ENCODE measurements around the gene NEMF.
A peak's percentile ranks its signal among the peaks of the same experiment; 100 is the strongest.
"Not testable (repeated sequence)": the region's sequence is repeated elsewhere in the genome, so short reads cannot be mapped to it uniquely, and the experiment has no call there.

NEMF gene

GRCh38 chr14:49863487-49864281 lies 11.1 kb upstream of the NEMF start:
- Mint-ChIP-seq H3K9me3 (no peaks in the 10 kb centered on the region), H3K27me3 (peaks cover 2% of the 10 kb centered on the region), H3K27ac (no peak overlapping the region), H3K4me1 (peaks cover 37% of the 10 kb centered on the region), H3K4me3 (no peak overlapping the region), H3K36me3 (ENCODE audit: low read depth) (peaks cover 3% of the 10 kb centered on the region)
- DNase-seq: no peak
- ATAC-seq: peak; percentile 9

- ATAC-seq: peak; percentile 57
- peak; percentile 85 for DNase-seq
- Mint-ChIP-seq H3K27me3 (peaks cover 2% of the 10 kb centered on the region), H3K4me3 (no peak overlapping the region), H3K9me3 (no peaks in the 10 kb centered on the region), H3K27ac (no peak overlapping the region), H3K4me1 (peaks cover 39% of the 10 kb centered on the region), H3K36me3 (ENCODE audit: low read depth) (peaks cover 3% of the 10 kb centered on the region)
Observed at GRCh38 chr14:49862089-49862673, 9.6 kb upstream of the NEMF start.

- peaks cover 3% of the 10 kb centered on the region for H3K36me3 Mint-ChIP-seq (ENCODE audit: low read depth)
- no peak overlapping the region for H3K4me3 Mint-ChIP-seq
- ATAC-seq: peak; percentile 4
- H3K27me3 Mint-ChIP-seq: peaks cover 2% of the 10 kb centered on the region
- H3K4me1 Mint-ChIP-seq: peaks cover 39% of the 10 kb centered on the region
- no peak overlapping the region for H3K27ac Mint-ChIP-seq
- DNase-seq: peak; percentile 66
- no peaks in the 10 kb centered on the region for H3K9me3 Mint-ChIP-seq
Observed at GRCh38 chr14:49861699-49862088, 9.1 kb upstream of the NEMF start.

- Mint-ChIP-seq H3K9me3 (no peaks in the 10 kb centered on the region), H3K27ac (no peak overlapping the region)
- no peak for DNase-seq
Observed at GRCh38 chr14:49860988-49861698, 8.6 kb upstream of the NEMF start.

GRCh38 chr14:49858383-49858782 lies 5.8 kb upstream of the NEMF start:
- Mint-ChIP-seq H3K36me3 (ENCODE audit: low read depth) (peaks cover 3% of the 10 kb centered on the region), H3K27ac (no peak overlapping the region), H3K9me3 (no peaks in the 10 kb centered on the region), H3K4me1 (peaks cover 45% of the 10 kb centered on the region), H3K4me3 (no peak overlapping the region), H3K27me3 (peaks cover 2% of the 10 kb centered on the region)
- no peak for DNase-seq
- no peak for ATAC-seq

More at GRCh38 chr14:49860988-49861698, 8.6 kb upstream of the NEMF start:
- Mint-ChIP-seq H3K4me1 (peaks cover 39% of the 10 kb centered on the region), H3K27me3 (peaks cover 2% of the 10 kb centered on the region), H3K4me3 (no peak overlapping the region), H3K36me3 (ENCODE audit: low read depth) (peaks cover 3% of the 10 kb centered on the region)
- no peak for ATAC-seq

- H3K36me3 Mint-ChIP-seq (ENCODE audit: low read depth): peaks cover 3% of the 10 kb centered on the region
- peak overlapping the region; percentile 34 for H3K27ac Mint-ChIP-seq
- no peak for ATAC-seq
- no peak for DNase-seq
- no peaks in the 10 kb centered on the region for H3K27me3 Mint-ChIP-seq
- no peak overlapping the region for H3K4me3 Mint-ChIP-seq
- H3K4me1 Mint-ChIP-seq: peaks cover 49% of the 10 kb centered on the region
- H3K9me3 Mint-ChIP-seq: no peaks in the 10 kb centered on the region
Observed at GRCh38 chr14:49857427-49858003, 4.9 kb upstream of the NEMF start.

- H3K27ac Mint-ChIP-seq: peak overlapping the region; percentile 98
- H3K27me3 Mint-ChIP-seq: no peaks in the 10 kb centered on the region
- H3K9me3 Mint-ChIP-seq: no peaks in the 10 kb centered on the region
- H3K4me3 Mint-ChIP-seq: peak overlapping the region; percentile 96
- ATAC-seq: peak; percentile 74
- peaks cover 23% of the 10 kb centered on the region for H3K36me3 Mint-ChIP-seq (ENCODE audit: low read depth)
- peak; percentile 70 for DNase-seq
- peaks cover 54% of the 10 kb centered on the region for H3K4me1 Mint-ChIP-seq
Observed at GRCh38 chr14:49853572-49854375, 1.2 kb upstream of the NEMF start.

- DNase-seq (no peak), ATAC-seq (peak; percentile 18)
- Mint-ChIP-seq H3K4me3 (peak overlapping the region; percentile 96), H3K36me3 (ENCODE audit: low read depth) (peaks cover 24% of the 10 kb centered on the region), H3K9me3 (no peaks in the 10 kb centered on the region), H3K27ac (peak overlapping the region; percentile 98), H3K27me3 (no peaks in the 10 kb centered on the region), H3K4me1 (peaks cover 49% of the 10 kb centered on the region)
Observed at GRCh38 chr14:49853158-49853477, 530 bp upstream of the NEMF start.

GRCh38 chr14:49851813-49852212 lies 775 bp downstream of the NEMF start:
- Mint-ChIP-seq H3K9me3 (no peaks in the 10 kb centered on the region), H3K4me3 (peak overlapping the region; percentile 96), H3K36me3 (ENCODE audit: low read depth) (peaks cover 26% of the 10 kb centered on the region), H3K27ac (peak overlapping the region; percentile 98), H3K27me3 (no peaks in the 10 kb centered on the region), H3K4me1 (peaks cover 44% of the 10 kb centered on the region)
- ATAC-seq (no peak), DNase-seq (no peak)

GRCh38 chr14:49849213-49849847 lies 3.3 kb downstream of the NEMF start:
- Mint-ChIP-seq H3K27me3 (no peaks in the 10 kb centered on the region), H3K36me3 (ENCODE audit: low read depth) (peaks cover 36% of the 10 kb centered on the region), H3K4me3 (no peak overlapping the region), H3K9me3 (no peaks in the 10 kb centered on the region), H3K27ac (peak overlapping the region; percentile 31), H3K4me1 (peaks cover 44% of the 10 kb centered on the region)
- ATAC-seq: no peak
- no peak for DNase-seq

- no peak for ATAC-seq
- no peak overlapping the region for H3K4me3 Mint-ChIP-seq
- no peak for DNase-seq
- no peaks in the 10 kb centered on the region for H3K9me3 Mint-ChIP-seq
- peaks cover 59% of the 10 kb centered on the region for H3K36me3 Mint-ChIP-seq (ENCODE audit: low read depth)
- H3K4me1 Mint-ChIP-seq: peaks cover 4% of the 10 kb centered on the region
- no peak overlapping the region for H3K27ac Mint-ChIP-seq
- no peaks in the 10 kb centered on the region for H3K27me3 Mint-ChIP-seq
Observed at GRCh38 chr14:49828640-49829039, 23.9 kb downstream of the NEMF start.

GRCh38 chr14:49820176-49820575 lies 32.4 kb downstream of the NEMF start:
- no peak overlapping the region for H3K4me3 Mint-ChIP-seq
- no peaks in the 10 kb centered on the region for H3K4me1 Mint-ChIP-seq
- no peak overlapping the region for H3K27ac Mint-ChIP-seq
- DNase-seq (no peak), ATAC-seq (no peak)
- H3K27me3 Mint-ChIP-seq: no peaks in the 10 kb centered on the region
- peaks cover 64% of the 10 kb centered on the region for H3K36me3 Mint-ChIP-seq (ENCODE audit: low read depth)
- peaks cover 13% of the 10 kb centered on the region for H3K9me3 Mint-ChIP-seq

- H3K4me3 Mint-ChIP-seq: no peak overlapping the region
- H3K9me3 Mint-ChIP-seq: peaks cover 13% of the 10 kb centered on the region
- DNase-seq: no peak
- no peak overlapping the region for H3K27ac Mint-ChIP-seq
- peaks cover 76% of the 10 kb centered on the region for H3K36me3 Mint-ChIP-seq (ENCODE audit: low read depth)
- no peaks in the 10 kb centered on the region for H3K4me1 Mint-ChIP-seq
- no peaks in the 10 kb centered on the region for H3K27me3 Mint-ChIP-seq
- no peak for ATAC-seq
Observed at GRCh38 chr14:49816844-49817243, 35.7 kb downstream of the NEMF start.

- H3K9me3 Mint-ChIP-seq: peaks cover 13% of the 10 kb centered on the region
- DNase-seq, H3K27me3 Mint-ChIP-seq, H3K4me1 Mint-ChIP-seq, H3K4me3 Mint-ChIP-seq, ATAC-seq: not testable (repeated sequence)
- H3K27ac Mint-ChIP-seq: peak overlapping the region; percentile 2
- H3K36me3 Mint-ChIP-seq (ENCODE audit: low read depth): peaks cover 83% of the 10 kb centered on the region
Observed at GRCh38 chr14:49816118-49816517, 36.5 kb downstream of the NEMF start.
